KBM-7 (cell line): Measurements from ENCODE around the gene DENND6B.
"Not testable (repeated sequence)": the region's sequence is repeated elsewhere in the genome, so short reads cannot be mapped to it uniquely, and the experiment has no call there.

Experiments used
- DNase-seq: peaks from one replicate; pipeline ENCODE4 v3.0.0-alpha.2; 2015
- in situ Hi-C: fragments of 300-500 bp; cut with MboI; formaldehyde crosslinking; loops from 2 replicates; pipeline ENCODE4 v1.14.3; 2020; ENCODE audit warnings: low sequenced_read_pairs, low pct_unique_long_range_greater_than_20kb, mixed read lengths

DENND6B gene

GRCh38 chr22:50280022-50280707, 46.6 kb downstream of the DENND6B start:
- in situ Hi-C loops: no loop called here
- DNase-seq: no peak

- DNase-seq: no peak
- in situ Hi-C loops: loop anchor here (10.0 kb wide), 1 partner anchor 46 kb away; the partner anchor contains the start of gene DENND6B
Observed at GRCh38 chr22:50278956-50279619, 47.7 kb downstream of the DENND6B start.

- in situ Hi-C loops: loop anchor here (10.0 kb wide), 1 partner anchor 46 kb away; the partner anchor contains the start of gene DENND6B
- DNase-seq: no peak
Observed at GRCh38 chr22:50278461-50278860, 48.4 kb downstream of the DENND6B start.

GRCh38 chr22:50277761-50278160, 49.1 kb downstream of the DENND6B start:
- in situ Hi-C loops: loop anchor here (10.0 kb wide), 1 partner anchor 47 kb away; the partner anchor contains the start of gene DENND6B
- no peak for DNase-seq

GRCh38 chr22:50276143-50276542, 50.7 kb downstream of the DENND6B start:
- peak; percentile 53 for DNase-seq

GRCh38 chr22:50275181-50276055, 51.4 kb downstream of the DENND6B start:
- DNase-seq: no peak
- in situ Hi-C loops: loop anchor here (10.0 kb wide), 1 partner anchor 49 kb away; the partner anchor contains the start of gene DENND6B

More at GRCh38 chr22:50276143-50276542, 50.7 kb downstream of the DENND6B start:
- in situ Hi-C loops: loop anchor here (10.0 kb wide), 1 partner anchor 49 kb away; the partner anchor contains the start of gene DENND6B

GRCh38 chr22:50274771-50275170, 52.0 kb downstream of the DENND6B start:
- in situ Hi-C loops: loop anchor here (10.0 kb wide), 1 partner anchor 50 kb away; the partner anchor contains the start of gene DENND6B
- no peak for DNase-seq

GRCh38 chr22:50274311-50274710, 52.5 kb downstream of the DENND6B start:
- in situ Hi-C loops: loop anchor here (10.0 kb wide), 1 partner anchor 50 kb away; the partner anchor contains the start of gene DENND6B
- DNase-seq: peak; percentile 75

GRCh38 chr22:50273781-50274180, 53.0 kb downstream of the DENND6B start:
- not testable (repeated sequence) for DNase-seq
- in situ Hi-C loops: loop anchor here (10.0 kb wide), 1 partner anchor 51 kb away; the partner anchor contains the start of gene DENND6B

- not testable (repeated sequence) for DNase-seq
- in situ Hi-C loops: loop anchor here (10.0 kb wide), 1 partner anchor 51 kb away; the partner anchor contains the start of gene DENND6B
Observed at GRCh38 chr22:50273352-50273751, 53.5 kb downstream of the DENND6B start.

- DNase-seq: peak; percentile 37
Observed at GRCh38 chr22:50272044-50272802, 54.6 kb downstream of the DENND6B start.

GRCh38 chr22:50271519-50271970, 55.3 kb downstream of the DENND6B start:
- peak; percentile 76 for DNase-seq
- in situ Hi-C loops: loop anchor here (10.0 kb wide), 1 partner anchor 53 kb away; the partner anchor contains the start of gene DENND6B

More at GRCh38 chr22:50272044-50272802, 54.6 kb downstream of the DENND6B start:
- in situ Hi-C loops: loop anchor here (10.0 kb wide), 1 partner anchor 53 kb away; the partner anchor contains the start of gene DENND6B

- peak; percentile 72 for DNase-seq
- in situ Hi-C loops: loop anchor here (10.0 kb wide), 1 partner anchor 54 kb away; the partner anchor contains the start of gene DENND6B
Observed at GRCh38 chr22:50270666-50271394, 56.0 kb downstream of the DENND6B start.

GRCh38 chr22:50269970-50270665, 56.7 kb downstream of the DENND6B start, which contains the start of gene MAPK11:
Gene MAPK11 (minus strand): TSS chr22:50270380. CDS start chr22:50270292, 88 bp downstream.
- in situ Hi-C loops: loop anchor here (10.0 kb wide), 1 partner anchor 55 kb away; the partner anchor contains the start of gene DENND6B
- DNase-seq: peak; percentile 70

GRCh38 chr22:50269573-50269969, 57.2 kb downstream of the DENND6B start:
- peak; percentile 46 for DNase-seq
- in situ Hi-C loops: no loop called here

GRCh38 chr22:50268655-50269113, 58.1 kb downstream of the DENND6B start:
- DNase-seq: no peak
- in situ Hi-C loops: no loop called here
